Upper lobe of left lung (tissue), 6 donors: Measurements from ENCODE around the gene SERPINA9. TPM values are rescaled to one million over a fixed set of nuclear protein-coding genes. Genes with fewer than 3 reads are reported as not detected.

Experiments
- ATAC-seq, 2 donors: fragments of 200-7000 bp; cut with Tn5 transposase; one replicate each; pipeline ENCODE4 v1.9.1; 2022; ENCODE audit warnings: mild to moderate bottlenecking in 2 of 2, moderate library complexity in 2 of 2; ENCODE audit not compliant: low FRiP score in 2 of 2
- DNase-seq, 2 donors: peaks; one replicate each; pipeline ENCODE4 v3.0.0-alpha.2; 2019 to 2020
- H3K27ac ChIP-seq, 4 donors: fragments of 200-600 bp; sonication (generic); one replicate each; pipeline ENCODE4 v1.5.1; 2016 to 2019
- H3K27me3 ChIP-seq, 4 donors: fragments of 200-600 bp; sonication (generic); one replicate each; pipeline ENCODE4 v1.5.1; 2017 to 2019
- H3K36me3 ChIP-seq, 4 donors: fragments of 200-600 bp; sonication (generic); one replicate each; pipeline ENCODE4 v1.5.1; 2016 to 2019
- H3K4me1 ChIP-seq, 4 donors: fragments of 200-600 bp; sonication (generic); one replicate each; pipeline ENCODE4 v1.5.1; 2018 to 2019
- H3K4me3 ChIP-seq, 4 donors: fragments of 200-600 bp; sonication (generic); one replicate each; pipeline ENCODE4 v1.5.1; 2017 to 2019; ENCODE audit warnings: mild to moderate bottlenecking in 2 of 4, moderate library complexity in 1 of 4
- H3K9me3 ChIP-seq, 4 donors: fragments of 200-600 bp; sonication (generic); one replicate each; pipeline ENCODE4 v1.5.1; 2018 to 2019
- CTCF ChIP-seq, 6 experiments: fragments of 450-650 bp in 4 of 6; fragments of 200-600 bp in 2 of 6; sonication (generic) in 2 of 6; IDR thresholded peaks; one replicate each; pipeline ENCODE4 v1.5.1; 2016 to 2019; ENCODE audit warnings: antibody characterized with exemption in 6 of 6
- EP300 ChIP-seq, 4 donors: sonication (generic); formaldehyde crosslinking; IDR thresholded peaks; one replicate each; pipeline ENCODE4 v1.5.1; 2017; ENCODE audit warnings: antibody characterized with exemption in 4 of 4, control low read depth in 2 of 4
- POLR2A ChIP-seq, 4 donors: fragments of 450-650 bp; IDR thresholded peaks; one replicate each; pipeline ENCODE4 v1.5.1; 2016 to 2017; ENCODE audit warnings: antibody characterized with exemption in 4 of 4, mild to moderate bottlenecking in 2 of 4
- POLR2AphosphoS5 ChIP-seq, 2 donors: sonication (generic); formaldehyde crosslinking; IDR thresholded peaks; one replicate each; pipeline ENCODE4 v1.5.1; 2017; ENCODE audit warnings: antibody characterized with exemption in 2 of 2
- WGBS, 2 donors: methylation state at CpG; one replicate each; pipeline ENCODE4 v1.1.5; 2017 to 2018; 5-methylcytosine and 5-hydroxymethylcytosine counted together
- total RNA-seq, 6 donors: library from RNA; depleted of rRNA in 4 of 6; stranded (reverse); fragments of >200 nt in 4 of 6; gene quantifications; one replicate each; pipeline versions ENCODE4 v1.1.0 to v1.2.1, GENCODE V29; 2016 to 2021
- donor health status: DM: no; HTN: no; CAD: no; lungs with moderate emphysema.
- donor health status: DM: no; HTN: yes; CAD: no; lungs with severe emphysema.

Gene SERPINA9
- total RNA-seq, 6 donors from 2014 or later: 0.14 TPM; not detected in 5

DNA sequence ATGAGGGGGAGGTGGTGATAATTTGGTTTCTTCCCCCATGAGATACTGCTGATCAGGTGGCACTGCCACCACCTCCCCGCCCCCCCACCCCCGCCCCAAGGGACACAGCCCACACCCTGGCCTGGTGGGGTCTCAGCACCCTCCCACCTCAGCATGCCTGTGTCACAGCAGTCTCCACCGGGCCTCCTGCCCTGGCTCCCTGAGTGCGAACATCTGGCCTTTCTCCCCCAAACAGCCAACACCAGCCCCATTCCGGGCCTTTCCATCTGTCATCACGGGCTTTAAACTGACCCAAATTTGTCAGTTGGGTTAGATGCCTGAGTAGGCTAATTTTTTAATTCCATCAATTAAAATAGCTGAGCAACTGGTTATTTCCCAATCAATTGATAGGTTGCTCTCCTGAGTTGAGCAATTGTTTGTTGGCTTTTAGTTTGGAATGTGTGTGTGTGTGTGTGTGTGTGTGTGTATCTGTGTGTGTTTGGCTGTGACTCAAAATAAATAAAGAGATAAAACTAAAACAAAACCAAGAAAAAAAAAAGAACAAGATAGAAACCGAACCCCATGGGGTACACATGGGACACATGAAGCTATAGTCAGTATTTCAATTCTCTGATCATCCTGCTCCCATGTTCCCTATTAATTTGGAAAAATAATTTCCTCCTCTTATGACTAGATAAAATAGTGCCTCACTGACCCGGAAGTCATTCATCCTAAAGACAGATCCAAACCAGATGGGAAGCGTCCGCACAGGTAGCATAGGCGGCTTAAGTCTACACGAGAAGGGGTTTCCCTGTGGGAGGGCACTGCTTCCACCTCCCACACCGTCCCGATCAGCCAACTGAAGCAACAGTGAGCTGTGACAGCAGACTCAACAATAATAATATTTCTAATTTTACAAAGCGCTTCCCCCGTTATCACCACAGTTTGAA, 25.9 kb upstream of the SERPINA9 start:
- no peak for DNase-seq
- Histone ChIP-seq H3K9me3 (no peaks in the 10 kb centered on the region), H3K36me3 (no peaks in the 10 kb centered on the region), H3K27ac (no peak overlapping the region), H3K4me1 (no peaks in the 10 kb centered on the region), H3K27me3 (peaks cover 0 to 3% (median 0%) of the 10 kb centered on the region in 4 donors), H3K4me3 (no peak overlapping the region)
- TF ChIP-seq EP300 (IDR thresholded peaks at IDR 0.05): no peak
- TF ChIP-seq CTCF (IDR thresholded peaks at IDR 0.05): no peak
- TF ChIP-seq POLR2A (IDR thresholded peaks at IDR 0.05): no peak
- TF ChIP-seq POLR2AphosphoS5 (IDR thresholded peaks at IDR 0.05): no peak
- 63 to 86% methylated on average over 14 to 15 of the region's 16 CpGs for WGBS, 2 donors
- ATAC-seq: no peak

DNA sequence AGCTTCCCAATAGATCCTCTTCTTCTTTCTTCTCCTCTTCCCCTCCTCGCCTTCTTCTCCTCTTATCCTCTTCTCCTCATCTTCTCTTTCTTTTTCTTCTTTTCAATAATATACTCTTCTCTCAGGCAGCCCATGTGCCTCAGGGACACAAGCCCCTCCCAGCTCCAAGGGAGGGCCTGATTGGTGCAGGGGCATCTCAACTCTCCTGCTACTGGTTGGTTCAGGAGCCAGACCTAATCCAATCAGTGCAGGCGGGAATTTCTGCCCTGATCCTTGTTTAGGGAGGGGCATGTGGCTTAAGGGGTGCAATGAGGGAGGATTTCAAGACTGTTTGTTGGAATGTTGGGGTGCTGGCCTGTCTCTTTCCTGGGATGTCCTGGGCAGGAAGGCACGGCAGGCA, 24.3 kb upstream of the SERPINA9 start:
- WGBS, 2 donors: 84% methylated on average over 3 of the region's 3 CpGs
- ATAC-seq: no peak

DNA sequence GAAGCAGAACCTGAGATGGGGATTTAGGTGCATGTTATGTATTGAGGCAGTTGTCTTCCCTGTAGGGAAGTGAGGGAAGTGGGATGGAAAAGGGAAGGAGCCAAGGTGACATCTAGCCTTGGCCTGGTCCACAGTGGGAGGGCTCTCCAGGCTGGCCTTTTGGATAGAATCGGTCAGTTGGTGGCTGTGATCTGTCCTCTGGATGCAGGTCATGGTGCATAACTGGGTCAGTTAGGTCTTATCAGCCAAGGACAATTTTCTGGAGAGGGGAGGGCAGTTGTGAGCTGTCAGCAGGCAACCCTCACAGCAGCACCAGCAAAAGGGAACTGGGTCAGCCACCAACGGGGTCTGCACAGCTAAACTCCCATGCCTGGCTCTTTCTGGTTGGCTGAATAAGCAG, 23.7 kb upstream of the SERPINA9 start:
- Histone ChIP-seq H3K27me3 (peaks cover 0 to 3% (median 0%) of the 10 kb centered on the region in 4 donors), H3K4me3 (no peak overlapping the region), H3K4me1 (no peaks in the 10 kb centered on the region), H3K36me3 (no peaks in the 10 kb centered on the region), H3K27ac (no peak overlapping the region), H3K9me3 (no peaks in the 10 kb centered on the region)
- TF ChIP-seq POLR2A (IDR thresholded peaks at IDR 0.05) (no peak), EP300 (IDR thresholded peaks at IDR 0.05) (no peak), CTCF (IDR thresholded peaks at IDR 0.05) (no peak), POLR2AphosphoS5 (IDR thresholded peaks at IDR 0.05) (no peak)
- ATAC-seq (no peak), DNase-seq (no peak)
- WGBS, 2 donors: 62 to 73% methylated on average over 1 to 2 of the region's 2 CpGs

More for the DNA sequence above, 24.3 kb upstream of the SERPINA9 start:
- Histone ChIP-seq H3K4me3 (no peak overlapping the region), H3K27ac (no peak overlapping the region), H3K9me3 (no peaks in the 10 kb centered on the region), H3K36me3 (no peaks in the 10 kb centered on the region), H3K4me1 (no peaks in the 10 kb centered on the region), H3K27me3 (peaks cover 0 to 3% (median 0%) of the 10 kb centered on the region in 4 donors)
- TF ChIP-seq CTCF (IDR thresholded peaks at IDR 0.05): no peak
- TF ChIP-seq POLR2AphosphoS5 (IDR thresholded peaks at IDR 0.05): no peak
- TF ChIP-seq EP300 (IDR thresholded peaks at IDR 0.05): no peak
- TF ChIP-seq POLR2A (IDR thresholded peaks at IDR 0.05): no peak
- DNase-seq: no peak

- Histone ChIP-seq H3K27ac (no peak overlapping the region), H3K4me1 (no peaks in the 10 kb centered on the region), H3K36me3 (no peaks in the 10 kb centered on the region), H3K9me3 (no peaks in the 10 kb centered on the region), H3K4me3 (no peak overlapping the region), H3K27me3 (peaks cover 0 to 3% (median 0%) of the 10 kb centered on the region in 4 donors)
- 85 to 90% methylated on average over 3 of the region's 3 CpGs for WGBS, 2 donors
- ATAC-seq (no peak), DNase-seq (no peak)
- no peak for TF ChIP-seq POLR2A (IDR thresholded peaks at IDR 0.05)
- TF ChIP-seq POLR2AphosphoS5 (IDR thresholded peaks at IDR 0.05): no peak
- no peak for TF ChIP-seq CTCF (IDR thresholded peaks at IDR 0.05)
- TF ChIP-seq EP300 (IDR thresholded peaks at IDR 0.05): no peak
Measured at GRCh38 chr14:94498215-94498614, 22.2 kb upstream of the SERPINA9 start.
